Endodermal cell (in vitro differentiated cells): Measurements from ENCODE around the gene ZNF286A. TPM values are rescaled to one million over a fixed set of nuclear protein-coding genes. Genes with fewer than 3 reads are reported as not detected.

Experiments used
- DNase-seq: peaks from one replicate; pipeline ENCODE4 v3.0.0-alpha.2; 2017
- H3K27ac ChIP-seq: 2 replicates; pipeline ENCODE4 v1.5.1; 2013; ENCODE audit warnings: mild to moderate bottlenecking, low read depth, low read length, moderate library complexity
- H3K27me3 ChIP-seq: 2 replicates; pipeline ENCODE4 v1.6.1; 2013; ENCODE audit warnings: mild to moderate bottlenecking, low read length, moderate library complexity; ENCODE audit not compliant: insufficient read depth, control insufficient read depth, poor library complexity, severe bottlenecking
- H3K36me3 ChIP-seq: 2 replicates; pipeline ENCODE4 v1.7.0; 2013; ENCODE audit warnings: mild to moderate bottlenecking, low read length, moderate library complexity; ENCODE audit not compliant: control insufficient read depth, insufficient read depth
- H3K4me1 ChIP-seq: one replicate; pipeline ENCODE4 v1.7.0; 2013; ENCODE audit warnings: low read length; ENCODE audit not compliant: control insufficient read depth, insufficient read depth
- H3K4me3 ChIP-seq: 2 replicates; pipeline ENCODE4 v1.5.1; 2013; ENCODE audit warnings: mild to moderate bottlenecking, low read length, moderate library complexity
- H3K9ac ChIP-seq: 2 replicates; pipeline ENCODE4 v1.6.1; 2013; ENCODE audit warnings: mild to moderate bottlenecking, low read length, moderate library complexity; ENCODE audit not compliant: poor library complexity, severe bottlenecking; ENCODE audit errors: extremely low read depth
- H3K9me3 ChIP-seq: 2 replicates; pipeline ENCODE4 v1.6.1; 2013; ENCODE audit warnings: mild to moderate bottlenecking, low read length, moderate library complexity; ENCODE audit not compliant: control insufficient read depth
- H3K27ac Mint-ChIP-seq: 2 replicates; pipeline ENCODE4 v1.8.0; 2020; ENCODE audit warnings: mixed read lengths
- H3K27me3 Mint-ChIP-seq: 2 replicates; pipeline ENCODE4 v1.8.0; 2021; ENCODE audit warnings: mild to moderate bottlenecking, mixed read lengths; ENCODE audit not compliant: insufficient read depth
- H3K36me3 Mint-ChIP-seq: 2 replicates; pipeline ENCODE4 v1.8.0; 2020; ENCODE audit warnings: low read depth, mixed read lengths
- H3K4me1 Mint-ChIP-seq: 2 replicates; pipeline ENCODE4 v1.8.0; 2020; ENCODE audit warnings: mixed read lengths
- H3K4me3 Mint-ChIP-seq: 2 replicates; pipeline ENCODE4 v1.8.0; 2020; ENCODE audit warnings: mild to moderate bottlenecking, moderate library complexity, mixed read lengths
- H3K9me3 Mint-ChIP-seq: 2 replicates; pipeline ENCODE4 v1.8.0; 2020; ENCODE audit warnings: mild to moderate bottlenecking, mixed read lengths
- CTCF ChIP-seq: fragments of 200-600 bp; sonication (generic); conservative IDR thresholded peaks from 2 replicates; pipeline ENCODE4 v1.5.0; 2021; ENCODE audit warnings: antibody characterized with exemption, mild to moderate bottlenecking
- WGBS, 2 experiments: methylation state at CpG; one replicate each; pipeline versions ENCODE4 v1.1.5 to v1.1.7; 2013; ENCODE audit warnings: missing lambda C conversion rate in 2 of 2, mixed read lengths in 1 of 2; ENCODE audit not compliant: insufficient coverage in 1 of 2, insufficient read length in 1 of 2; 5-methylcytosine and 5-hydroxymethylcytosine counted together
- total RNA-seq, 2 donors: library from RNA; stranded (reverse); fragmentation: NEBNext Ultra II Directional in 1 of 2; extraction: Animal tissue kit (Norgen Biotek cat#: 25700) in 1 of 2; gene quantifications; 2 replicates in 1 of 2; 3 replicates in 1 of 2; pipeline ENCODE4 v1.2.1, GENCODE V29; 2021

ZNF286A gene
- total RNA-seq, 2 donors from 2014 or later: 75.1 to 81.2 TPM

- no peak for TF ChIP-seq CTCF
- peaks cover 26% of the 10 kb centered on the region for H3K4me1 Mint-ChIP-seq
- Histone ChIP-seq H3K9me3 (no peaks in the 10 kb centered on the region), H3K4me1 (peaks cover 5% of the 10 kb centered on the region), H3K36me3 (peaks cover 7% of the 10 kb centered on the region), H3K4me3 (no peak overlapping the region), H3K9ac (no peak overlapping the region), H3K27ac (no peak overlapping the region), H3K27me3 (no peaks in the 10 kb centered on the region)
- peak; percentile 26 for DNase-seq
- H3K9me3 Mint-ChIP-seq: no peaks in the 10 kb centered on the region
- no peak overlapping the region for H3K4me3 Mint-ChIP-seq
- whole genome bisulfite sequencing, 2 experiments: 88 to 92% methylated on average over 3 of the region's 3 CpGs
- H3K27ac Mint-ChIP-seq: no peak overlapping the region
- H3K36me3 Mint-ChIP-seq: peaks cover 26% of the 10 kb centered on the region
- H3K27me3 Mint-ChIP-seq: no peaks in the 10 kb centered on the region
Measured at GRCh38 chr17:15662681-15663080, 36.9 kb upstream of the ZNF286A start.

GRCh38 chr17:15663176-15663575 is 36.4 kb upstream of the ZNF286A start:
- no peaks in the 10 kb centered on the region for H3K9me3 ChIP-seq
- no peaks in the 10 kb centered on the region for H3K27me3 ChIP-seq
- peaks cover 5% of the 10 kb centered on the region for H3K36me3 ChIP-seq
- Mint-ChIP-seq H3K36me3 (peaks cover 28% of the 10 kb centered on the region), H3K27ac (no peak overlapping the region), H3K9me3 (no peaks in the 10 kb centered on the region), H3K4me1 (peaks cover 26% of the 10 kb centered on the region), H3K27me3 (no peaks in the 10 kb centered on the region), H3K4me3 (no peak overlapping the region)
- H3K9ac ChIP-seq: no peak overlapping the region
- no peak for TF ChIP-seq CTCF
- WGBS, 2 experiments: 91 to 93% methylated on average over 6 of the region's 6 CpGs
- peaks cover 5% of the 10 kb centered on the region for H3K4me1 ChIP-seq
- peak; percentile 5 for DNase-seq
- no peak overlapping the region for H3K4me3 ChIP-seq
- no peak overlapping the region for H3K27ac ChIP-seq

GRCh38 chr17:15663691-15664090 is 35.9 kb upstream of the ZNF286A start:
- Mint-ChIP-seq H3K27ac (no peak overlapping the region), H3K27me3 (no peaks in the 10 kb centered on the region), H3K4me1 (peaks cover 25% of the 10 kb centered on the region), H3K9me3 (no peaks in the 10 kb centered on the region), H3K36me3 (peaks cover 25% of the 10 kb centered on the region), H3K4me3 (no peak overlapping the region)
- WGBS, 2 experiments: 90 to 96% methylated on average over 5 of the region's 5 CpGs
- Histone ChIP-seq H3K27me3 (no peaks in the 10 kb centered on the region), H3K4me1 (peaks cover 5% of the 10 kb centered on the region), H3K9ac (no peak overlapping the region), H3K36me3 (peaks cover 5% of the 10 kb centered on the region), H3K4me3 (no peak overlapping the region), H3K27ac (no peak overlapping the region), H3K9me3 (no peaks in the 10 kb centered on the region)
- TF ChIP-seq CTCF: no peak
- DNase-seq: peak; percentile 33
